ENCODE results near the gene PRELP. TPM values are rescaled to one million over a fixed set of nuclear protein-coding genes. Genes with fewer than 3 reads are reported as not detected.

The PRELP gene
- total and polyA plus RNA-seq, 2 donors (not counting 1 experiment from before 2014, with no cell fraction given), result not detected

DNA sequence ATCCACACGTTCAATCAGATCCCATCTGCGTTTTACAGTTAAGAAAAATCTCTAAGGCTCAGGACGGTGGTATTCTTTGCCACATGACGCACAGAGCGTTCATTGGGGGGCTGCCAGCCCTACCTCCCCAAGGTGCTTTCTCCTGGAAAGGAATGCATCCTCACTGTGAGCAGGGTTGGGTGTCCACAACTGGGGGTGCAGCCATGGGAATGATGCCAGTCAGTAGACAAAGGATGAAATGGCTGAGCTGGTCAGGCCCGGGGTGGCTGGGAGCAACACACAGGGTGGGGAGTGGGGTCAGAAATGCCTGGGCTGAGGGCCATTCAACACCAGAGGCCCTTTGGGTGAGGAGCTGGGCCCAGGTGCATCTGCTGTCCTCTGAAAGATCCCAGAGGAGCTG is 44.3 kb downstream of the PRELP start:
- Histone ChIP-seq H3K9ac (ENCODE audit: low read length) (no peak overlapping the region), H3K4me1 (ENCODE audit: control insufficient read depth in 2 of 2, insufficient read depth in 2 of 2, low read length in 2 of 2) (no peaks in the 10 kb centered on the region), H3K36me3 (replicated peaks in 1 of 2; ENCODE audit: control extremely low read depth in 1 of 2, control insufficient read depth in 1 of 2, extremely low read depth in 1 of 2, insufficient read depth in 2 of 2, low read length in 1 of 2) (no peaks in the 10 kb centered on the region), H4K20me1 (ENCODE audit: control insufficient read depth, insufficient read depth, low read length, poor library complexity, severe bottlenecking) (no peaks in the 10 kb centered on the region), H3K27me3 (replicated peaks in 1 of 4; ENCODE audit: control extremely low read depth in 1 of 4, control insufficient read depth in 3 of 4, insufficient read depth in 4 of 4, low read length in 3 of 4) (peaks cover 0 to 2% (median 0%) of the 10 kb centered on the region in 4 experiments), H2AFZ (ENCODE audit: insufficient read depth, low read depth, low read length, poor library complexity, severe bottlenecking) (no peak overlapping the region), H3K4me2 (replicated peaks; ENCODE audit: low read depth, low read length, poor library complexity, severe bottlenecking) (no peak overlapping the region), H3K79me2 (ENCODE audit: control insufficient read depth, insufficient read depth, low read length) (no peaks in the 10 kb centered on the region), H3K4me3 (ENCODE audit: control extremely low read depth in 1 of 5, extremely low read depth in 1 of 5, insufficient read depth in 1 of 5, low read depth in 2 of 5, low read length in 4 of 5) (no peak overlapping the region), H3K27ac (ENCODE audit: low read length in 2 of 2) (no peak overlapping the region), H3K9me3 (ENCODE audit: control extremely low read depth in 1 of 3, control insufficient read depth in 2 of 3, insufficient read depth in 1 of 3, low read length in 2 of 3) (no peaks in the 10 kb centered on the region)
- 100% methylated on average over 4 of the region's 6 CpGs for WGBS (ENCODE audit: insufficient coverage)
- POLR2A ChIA-PET, result no interaction called here
- intact Hi-C loops (cut with micrococcal nuclease), result no loop called here
- DNase-seq (no peak), ATAC-seq (ENCODE audit: low read depth) (no peak)
- Mint-ChIP-seq H3K4me1 (no peaks in the 10 kb centered on the region), H3K4me3 (no peak overlapping the region), H3K9me3 (ENCODE audit: insufficient read depth) (no peaks in the 10 kb centered on the region), H3K27ac (no peak overlapping the region), H3K27me3 (peaks cover 4% of the 10 kb centered on the region)
- CTCF ChIA-PET, result interaction anchor here (0.6 kb wide), 1 partner anchor 14 kb away, joined by 4 read pairs; no protein-coding TSS in a partner anchor
- TF ChIP-seq EZH2 (IDR thresholded peaks at IDR 0.05; ENCODE audit: borderline replicate concordance, insufficient read depth, low read depth, low read length, poor library complexity, severe bottlenecking), result no peak
- TF ChIP-seq, protein P1, sequence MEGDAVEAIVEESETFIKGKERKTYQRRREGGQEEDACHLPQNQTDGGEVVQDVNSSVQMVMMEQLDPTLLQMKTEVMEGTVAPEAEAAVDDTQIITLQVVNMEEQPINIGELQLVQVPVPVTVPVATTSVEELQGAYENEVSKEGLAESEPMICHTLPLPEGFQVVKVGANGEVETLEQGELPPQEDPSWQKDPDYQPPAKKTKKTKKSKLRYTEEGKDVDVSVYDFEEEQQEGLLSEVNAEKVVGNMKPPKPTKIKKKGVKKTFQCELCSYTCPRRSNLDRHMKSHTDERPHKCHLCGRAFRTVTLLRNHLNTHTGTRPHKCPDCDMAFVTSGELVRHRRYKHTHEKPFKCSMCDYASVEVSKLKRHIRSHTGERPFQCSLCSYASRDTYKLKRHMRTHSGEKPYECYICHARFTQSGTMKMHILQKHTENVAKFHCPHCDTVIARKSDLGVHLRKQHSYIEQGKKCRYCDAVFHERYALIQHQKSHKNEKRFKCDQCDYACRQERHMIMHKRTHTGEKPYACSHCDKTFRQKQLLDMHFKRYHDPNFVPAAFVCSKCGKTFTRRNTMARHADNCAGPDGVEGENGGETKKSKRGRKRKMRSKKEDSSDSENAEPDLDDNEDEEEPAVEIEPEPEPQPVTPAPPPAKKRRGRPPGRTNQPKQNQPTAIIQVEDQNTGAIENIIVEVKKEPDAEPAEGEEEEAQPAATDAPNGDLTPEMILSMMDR (IDR thresholded peaks at IDR 0.05), result no peak

DNA sequence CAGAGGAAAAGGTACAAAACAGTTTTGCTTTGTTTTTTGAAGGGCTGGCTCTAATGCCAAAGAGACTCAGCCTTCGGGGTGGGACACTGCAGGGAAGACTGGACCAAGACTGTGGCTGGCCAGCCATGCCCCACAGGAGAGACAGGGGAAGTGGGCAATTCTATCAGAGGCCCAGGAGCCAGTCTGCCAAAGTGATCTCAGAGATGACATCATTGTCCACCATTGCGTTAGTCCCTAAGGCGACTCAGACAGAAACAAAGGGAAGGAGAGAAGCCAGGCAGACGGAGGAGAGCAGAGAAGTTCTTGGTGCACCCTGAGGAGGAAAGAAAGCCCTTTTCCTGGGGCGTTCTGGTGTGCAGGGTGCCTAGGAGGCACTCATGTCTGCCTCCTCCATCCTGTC is 44.7 kb downstream of the PRELP start:
- no peak overlapping the region for H3K4me3 ChIP-seq (ENCODE audit: control extremely low read depth in 1 of 5, extremely low read depth in 1 of 5, insufficient read depth in 1 of 5, low read depth in 2 of 5, low read length in 4 of 5)
- peaks cover 0 to 2% (median 0%) of the 10 kb centered on the region in 4 experiments for H3K27me3 ChIP-seq (replicated peaks in 1 of 4; ENCODE audit: control extremely low read depth in 1 of 4, control insufficient read depth in 3 of 4, insufficient read depth in 4 of 4, low read length in 3 of 4)
- H3K27ac ChIP-seq (ENCODE audit: low read length in 2 of 2), result no peak overlapping the region
- no peaks in the 10 kb centered on the region for H3K36me3 ChIP-seq (replicated peaks in 1 of 2; ENCODE audit: control extremely low read depth in 1 of 2, control insufficient read depth in 1 of 2, extremely low read depth in 1 of 2, insufficient read depth in 2 of 2, low read length in 1 of 2)
- H2AFZ ChIP-seq (ENCODE audit: insufficient read depth, low read depth, low read length, poor library complexity, severe bottlenecking), result no peak overlapping the region
- POLR2A ChIA-PET, result no interaction called here
- no peak overlapping the region for H3K27ac Mint-ChIP-seq
- no peak overlapping the region for H3K4me2 ChIP-seq (replicated peaks; ENCODE audit: low read depth, low read length, poor library complexity, severe bottlenecking)
- no peak overlapping the region for H3K9ac ChIP-seq (ENCODE audit: low read length)
- no peak for ATAC-seq (ENCODE audit: low read depth)
- H3K27me3 Mint-ChIP-seq, result peaks cover 2% of the 10 kb centered on the region
- intact Hi-C loops (cut with micrococcal nuclease), result no loop called here
- no peaks in the 10 kb centered on the region for H3K79me2 ChIP-seq (ENCODE audit: control insufficient read depth, insufficient read depth, low read length)
- no peaks in the 10 kb centered on the region for H4K20me1 ChIP-seq (ENCODE audit: control insufficient read depth, insufficient read depth, low read length, poor library complexity, severe bottlenecking)
- TF ChIP-seq, protein P1 (IDR thresholded peaks at IDR 0.05), result no peak
- no peak for TF ChIP-seq EZH2 (IDR thresholded peaks at IDR 0.05; ENCODE audit: borderline replicate concordance, insufficient read depth, low read depth, low read length, poor library complexity, severe bottlenecking)
- H3K4me1 ChIP-seq (ENCODE audit: control insufficient read depth in 2 of 2, insufficient read depth in 2 of 2, low read length in 2 of 2), result no peaks in the 10 kb centered on the region
- no peaks in the 10 kb centered on the region for H3K9me3 Mint-ChIP-seq (ENCODE audit: insufficient read depth)
- H3K4me3 Mint-ChIP-seq, result no peak overlapping the region
- CTCF ChIA-PET, result interaction anchor here (0.6 kb wide), 1 partner anchor 14 kb away, joined by 4 read pairs; no protein-coding TSS in a partner anchor
- 62% methylated on average over 5 of the region's 5 CpGs for WGBS (ENCODE audit: insufficient coverage)
- H3K9me3 ChIP-seq (ENCODE audit: control extremely low read depth in 1 of 3, control insufficient read depth in 2 of 3, insufficient read depth in 1 of 3, low read length in 2 of 3), result no peaks in the 10 kb centered on the region
- DNase-seq, result no peak
- no peaks in the 10 kb centered on the region for H3K4me1 Mint-ChIP-seq

Data from B cell (primary cell).